ENCODE data around the gene PLPP3.
A peak's percentile ranks its signal among the peaks of the same experiment; 100 is the strongest.

The PLPP3 gene

DNA sequence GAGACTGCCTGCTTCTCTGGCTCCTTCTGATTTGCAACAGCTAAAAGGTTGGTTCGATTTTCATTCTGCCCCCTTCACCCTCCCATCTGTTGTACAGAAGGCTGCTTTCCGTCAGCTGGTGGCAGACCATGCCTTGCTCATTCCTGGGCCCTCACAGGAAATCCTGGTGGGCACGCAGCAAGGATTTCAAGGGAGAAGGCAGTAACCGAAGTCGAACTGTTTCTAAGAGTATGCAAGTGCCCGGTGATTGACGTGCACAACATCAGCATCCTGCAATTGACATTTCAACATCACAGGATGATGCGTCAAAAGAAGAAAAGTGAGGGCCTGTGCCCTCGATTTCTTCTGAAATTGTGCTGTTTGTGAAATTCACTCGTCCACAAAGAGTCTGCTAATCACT lies 83.8 kb downstream of the PLPP3 start:
- no peak for DNase-seq (ENCODE audit: low spot score)

DNA sequence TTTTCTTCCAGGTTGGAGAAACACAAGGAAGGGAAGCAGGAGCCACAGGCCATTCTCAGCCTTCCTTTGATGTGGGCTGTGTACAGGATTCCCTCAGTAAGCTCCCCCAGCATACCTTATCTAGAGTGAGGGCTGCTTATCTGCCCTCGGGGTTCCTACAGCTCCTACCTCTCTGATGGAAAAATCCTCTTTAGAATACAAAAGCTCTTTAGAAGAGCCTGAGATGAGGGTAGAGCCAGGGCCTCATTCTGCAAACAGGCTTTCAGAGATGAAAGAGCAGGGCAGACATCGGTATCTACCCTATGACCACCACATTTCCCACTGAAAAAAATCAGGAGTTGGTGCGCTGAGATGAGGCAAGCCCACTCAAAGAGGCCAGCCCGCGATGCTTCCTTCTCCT lies 85.1 kb downstream of the PLPP3 start:
- no peak for DNase-seq (ENCODE audit: low spot score)

DNA sequence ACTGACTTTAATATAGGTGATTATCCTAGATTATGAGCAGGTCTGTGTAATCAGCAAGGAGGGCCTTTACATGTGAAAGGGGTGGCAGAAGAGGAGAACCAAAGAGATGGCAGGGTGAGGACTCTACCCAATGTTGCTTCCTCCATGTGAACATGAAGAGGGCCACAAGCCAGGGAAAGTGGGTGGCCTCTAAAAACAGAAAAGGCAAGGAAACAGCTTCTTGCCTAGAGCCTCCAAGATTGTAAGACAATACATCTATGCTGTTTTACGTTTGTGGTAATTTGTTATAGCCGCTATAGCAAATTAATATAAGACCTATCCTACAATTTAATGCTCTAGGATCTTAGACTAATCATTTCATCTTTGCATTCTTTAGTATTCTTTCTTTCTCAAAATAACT lies 85.5 kb downstream of the PLPP3 start:
- DNase-seq (ENCODE audit: low spot score), result no peak

DNA sequence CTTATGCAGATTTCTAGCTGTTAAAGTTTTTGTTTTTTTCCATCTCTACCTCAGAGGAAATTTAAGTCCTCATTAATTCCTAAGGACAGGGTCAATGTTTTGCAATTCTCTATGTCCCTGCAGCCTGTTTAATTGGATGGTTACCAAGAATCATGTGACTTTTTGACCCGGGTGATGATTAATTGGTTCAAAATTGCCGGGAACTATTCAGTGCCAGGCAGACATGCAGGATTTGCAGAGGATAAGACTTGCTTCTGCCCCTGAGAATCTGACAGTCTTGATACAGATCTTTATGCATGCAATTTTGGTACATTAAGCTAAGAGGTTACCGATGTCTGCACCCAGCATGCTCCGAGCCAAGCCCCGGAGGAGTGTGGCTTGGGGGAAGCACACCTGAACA lies 87.9 kb downstream of the PLPP3 start:
- peak; percentile 35 for DNase-seq (ENCODE audit: low spot score)

DNA sequence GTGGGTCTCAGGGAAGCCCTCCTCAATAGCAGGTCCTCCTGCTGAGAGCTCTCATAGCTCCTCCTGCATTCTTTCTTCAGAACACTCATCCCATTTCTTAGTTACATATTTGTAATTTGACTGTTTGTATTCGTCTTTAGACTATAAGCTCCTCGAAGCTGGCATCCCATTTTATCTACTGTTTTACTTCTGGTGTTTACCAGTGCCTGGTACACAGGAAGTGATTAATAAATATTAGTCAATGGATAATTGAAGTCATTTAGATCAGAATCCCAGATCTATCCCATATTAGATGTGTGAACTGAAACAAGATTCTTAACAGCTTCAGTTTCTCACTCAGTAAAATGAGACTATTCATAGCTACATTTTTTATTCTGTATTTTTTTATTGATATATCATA lies 88.7 kb downstream of the PLPP3 start:
- no peak for DNase-seq (ENCODE audit: low spot score)

DNA sequence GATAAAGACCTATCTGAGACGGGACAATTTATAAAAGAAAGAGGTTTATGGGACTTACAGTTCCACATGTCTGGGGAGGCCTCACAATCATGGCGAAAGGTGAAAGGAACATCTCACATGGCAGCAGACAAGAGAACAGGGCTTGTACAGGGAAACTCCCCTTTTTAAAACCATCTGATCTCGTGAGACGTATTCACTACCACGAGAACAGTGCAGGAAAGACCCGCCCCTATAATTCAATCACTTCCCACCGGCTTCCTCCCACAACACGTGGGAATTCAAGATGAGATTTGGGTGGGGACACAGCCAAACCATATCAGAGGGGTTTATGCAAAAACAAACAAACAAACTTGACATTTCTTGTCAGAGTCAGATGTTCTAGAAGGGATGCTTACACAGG lies 89.7 kb downstream of the PLPP3 start:
- DNase-seq (ENCODE audit: low spot score), result no peak

DNA sequence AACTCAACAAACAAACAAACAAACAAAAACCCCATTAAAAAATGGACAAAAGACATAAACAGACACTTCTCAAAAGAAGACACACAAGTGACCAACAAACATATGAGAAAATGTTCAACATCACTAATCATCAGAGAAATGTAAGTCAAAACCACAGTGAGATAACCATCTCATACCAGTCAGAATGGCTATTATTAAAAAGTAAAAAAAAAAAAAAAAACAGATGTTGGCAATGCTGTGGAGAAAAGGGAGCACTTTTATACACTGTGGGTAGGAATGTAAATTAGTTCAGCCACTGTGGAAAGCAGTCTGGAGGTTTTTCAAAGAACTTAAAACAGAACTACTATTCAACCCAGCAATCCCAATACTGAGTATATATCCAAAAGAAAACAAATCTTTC lies 94.7 kb downstream of the PLPP3 start:
- DNase-seq (ENCODE audit: low spot score), result no peak

DNA sequence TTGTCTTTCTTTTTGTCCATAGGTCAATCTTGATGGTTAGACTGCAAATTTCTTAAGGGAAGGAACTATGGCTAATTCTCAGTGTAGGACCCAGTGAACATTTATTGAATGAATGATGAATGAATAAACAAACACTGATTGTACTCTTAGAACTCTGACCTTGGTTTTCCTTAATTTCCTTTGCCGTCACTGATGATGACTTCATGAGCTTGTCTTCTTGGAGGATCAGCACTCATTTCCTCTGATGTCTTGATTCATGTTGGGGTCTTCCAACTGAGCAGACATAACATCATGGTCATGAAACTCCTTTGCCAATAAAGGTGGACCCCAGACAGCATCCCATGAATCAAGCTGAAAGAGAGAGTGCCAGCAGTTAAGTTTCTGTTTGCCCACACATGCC lies 96.3 kb downstream of the PLPP3 start:
- no peak for DNase-seq (ENCODE audit: low spot score)

DNA sequence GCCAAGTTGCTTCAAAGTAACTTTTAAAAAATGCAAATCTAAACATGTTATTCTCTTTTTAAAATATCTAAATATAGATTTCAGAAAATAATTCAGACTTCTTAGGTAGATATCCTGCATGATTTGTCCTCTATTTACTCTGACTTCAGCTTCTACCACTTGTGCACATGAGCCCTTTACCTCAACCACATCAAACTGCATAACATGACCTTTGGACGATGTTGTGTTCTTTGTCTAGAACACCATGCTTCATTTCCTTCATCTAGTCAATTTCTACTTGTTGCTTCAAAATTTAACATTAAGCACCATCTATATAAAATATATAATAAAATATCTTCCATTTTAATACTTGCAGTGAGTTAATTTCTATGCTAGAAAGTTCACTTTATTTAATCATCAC lies 96.9 kb downstream of the PLPP3 start:
- no peak for DNase-seq (ENCODE audit: low spot score)

DNA sequence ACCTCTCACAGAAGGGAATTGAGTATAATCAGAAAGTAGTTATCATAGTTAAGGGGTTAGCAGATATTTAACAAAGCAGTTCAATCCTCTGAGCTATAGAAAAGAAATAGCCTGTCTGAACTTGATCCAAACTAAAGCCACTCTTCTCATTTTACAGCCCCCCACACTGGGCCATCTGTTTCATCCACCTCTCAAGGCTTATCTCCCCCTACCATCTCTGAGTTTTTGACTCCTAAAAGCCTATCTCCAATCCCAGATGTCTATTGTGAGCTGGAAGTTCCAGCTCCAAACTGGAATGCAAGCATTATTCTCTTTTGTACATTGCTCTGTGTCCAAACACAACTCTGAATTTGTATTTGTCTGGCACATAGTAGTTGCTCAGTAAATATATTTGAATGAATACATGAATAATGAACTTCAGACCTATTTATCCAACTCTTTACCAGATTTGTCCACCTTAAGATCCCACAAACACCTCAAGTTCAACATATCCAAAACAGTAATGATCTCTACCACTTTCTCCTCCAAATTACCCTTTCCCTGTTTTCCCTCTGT lies 98.1 kb downstream of the PLPP3 start:
- no peak for DNase-seq (ENCODE audit: low spot score)

DNA sequence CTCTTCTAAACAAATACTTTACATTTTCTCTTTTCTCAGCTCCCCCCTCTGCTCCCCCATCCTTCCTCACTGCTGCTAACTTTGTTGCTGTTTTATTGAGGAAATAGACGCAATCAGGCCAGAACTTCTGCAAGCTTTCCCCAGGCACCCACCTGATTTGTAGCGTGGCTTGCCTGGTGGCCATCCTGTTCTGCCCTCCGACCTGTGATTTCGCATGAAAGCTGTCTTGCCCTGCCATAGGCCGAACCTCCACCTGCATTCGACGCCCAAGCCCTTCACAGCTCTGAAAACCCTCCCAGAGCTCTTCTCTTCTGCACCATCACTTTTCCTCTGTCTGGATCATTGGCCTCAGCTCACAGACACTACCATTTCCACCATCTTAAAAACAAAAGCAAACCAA lies 100.6 kb downstream of the PLPP3 start:
- no peak for DNase-seq (ENCODE audit: low spot score)

DNA sequence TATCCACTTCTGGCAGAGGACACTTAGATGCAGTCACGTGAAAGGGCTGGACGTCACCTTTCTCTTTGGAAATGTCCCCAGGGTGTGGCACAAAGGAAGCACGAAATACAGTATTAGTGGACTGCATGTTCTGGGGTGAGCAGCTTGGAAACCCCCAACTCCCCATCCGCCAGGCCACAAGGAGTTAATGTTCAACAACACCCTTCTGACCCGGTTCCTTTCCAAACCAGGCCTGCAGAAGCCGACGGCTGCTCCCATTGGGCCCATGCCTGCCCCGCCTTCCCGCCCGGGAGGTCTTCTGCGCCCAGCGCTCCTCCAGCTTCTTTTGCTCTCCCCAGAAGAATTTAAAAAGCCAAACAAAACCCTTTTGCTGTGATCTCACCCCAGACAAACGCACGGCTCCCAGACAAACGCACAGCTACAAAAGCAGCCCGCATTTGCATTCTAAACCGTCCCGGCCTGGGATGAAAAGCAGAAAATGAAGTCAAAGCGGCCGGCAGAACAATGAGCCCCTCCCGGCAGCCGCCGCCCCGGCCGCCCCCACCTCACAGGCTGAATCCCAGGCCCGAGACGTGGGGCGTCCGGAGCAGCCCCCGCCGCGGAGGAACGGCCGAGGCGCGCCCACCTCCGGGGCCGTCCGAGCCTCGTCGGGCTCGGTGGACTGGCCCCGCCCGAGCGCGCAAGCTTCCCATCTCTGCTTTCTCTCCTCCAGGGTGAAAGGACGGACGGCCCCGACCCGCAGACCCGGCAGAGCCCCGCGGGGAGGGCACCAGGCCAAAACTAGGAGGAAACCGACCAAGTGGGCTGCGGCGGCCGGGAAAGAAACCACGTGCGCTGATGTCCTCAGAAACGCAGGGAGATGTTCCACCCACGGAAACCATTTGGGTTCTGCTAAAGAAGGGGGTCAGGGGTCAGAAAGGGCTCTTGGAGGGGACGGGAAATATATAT lies 101.9 kb downstream of the PLPP3 start:
- peak; percentile 85 for DNase-seq (ENCODE audit: low spot score)

DNA sequence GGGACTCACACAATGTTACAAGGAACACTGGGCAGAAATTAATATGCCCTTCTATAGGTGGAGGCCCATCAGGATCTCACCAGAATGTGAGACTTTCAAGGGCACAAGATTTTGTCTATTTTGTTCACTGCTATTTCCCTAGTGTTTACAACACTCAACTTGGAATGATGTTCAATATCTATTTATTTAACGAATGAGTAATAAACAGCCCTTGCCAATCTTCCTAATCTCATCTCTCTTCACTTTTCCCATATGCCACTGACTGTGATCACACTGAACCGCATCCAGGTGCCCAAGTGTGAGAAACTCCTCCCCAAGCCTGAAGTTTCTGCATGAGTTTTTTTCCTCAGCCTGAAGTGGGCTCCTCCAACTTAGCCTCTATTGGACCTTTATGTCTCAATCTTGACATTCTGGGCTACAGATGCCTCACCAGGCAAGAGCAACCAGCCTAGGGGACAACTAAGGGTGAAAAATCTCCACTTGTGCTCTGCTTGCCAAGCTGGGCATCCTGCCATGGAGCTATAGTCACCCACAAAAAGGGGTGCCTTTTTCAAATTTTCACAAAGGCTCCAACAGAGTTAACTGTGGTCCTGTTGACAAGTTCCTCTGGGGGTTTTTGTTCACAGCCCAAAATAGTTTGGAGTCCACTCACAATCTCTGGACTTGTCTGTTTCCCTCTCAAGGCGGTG lies 105.6 kb downstream of the PLPP3 start:
- no peak for DNase-seq (ENCODE audit: low spot score)

DNA sequence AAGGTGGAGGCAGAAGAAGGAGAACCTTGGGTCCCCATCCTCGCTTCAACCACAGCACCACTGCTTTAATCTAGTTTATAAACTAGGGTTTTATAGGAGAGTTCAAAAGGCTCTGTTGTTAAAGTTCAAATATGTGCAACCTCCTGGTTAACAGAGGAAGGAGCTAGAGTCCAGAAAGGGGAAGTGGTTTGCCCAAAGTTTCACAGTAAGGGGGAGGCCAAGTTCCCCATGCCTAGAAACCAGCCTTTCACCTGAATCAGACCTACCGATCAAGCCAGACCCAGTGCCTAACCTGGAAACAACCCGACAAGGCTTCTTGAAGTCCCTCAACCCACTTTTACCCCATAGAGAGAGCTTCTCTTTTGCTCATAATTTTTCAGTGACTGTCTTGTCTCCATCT lies 106.5 kb downstream of the PLPP3 start:
- no peak for DNase-seq (ENCODE audit: low spot score)

DNA sequence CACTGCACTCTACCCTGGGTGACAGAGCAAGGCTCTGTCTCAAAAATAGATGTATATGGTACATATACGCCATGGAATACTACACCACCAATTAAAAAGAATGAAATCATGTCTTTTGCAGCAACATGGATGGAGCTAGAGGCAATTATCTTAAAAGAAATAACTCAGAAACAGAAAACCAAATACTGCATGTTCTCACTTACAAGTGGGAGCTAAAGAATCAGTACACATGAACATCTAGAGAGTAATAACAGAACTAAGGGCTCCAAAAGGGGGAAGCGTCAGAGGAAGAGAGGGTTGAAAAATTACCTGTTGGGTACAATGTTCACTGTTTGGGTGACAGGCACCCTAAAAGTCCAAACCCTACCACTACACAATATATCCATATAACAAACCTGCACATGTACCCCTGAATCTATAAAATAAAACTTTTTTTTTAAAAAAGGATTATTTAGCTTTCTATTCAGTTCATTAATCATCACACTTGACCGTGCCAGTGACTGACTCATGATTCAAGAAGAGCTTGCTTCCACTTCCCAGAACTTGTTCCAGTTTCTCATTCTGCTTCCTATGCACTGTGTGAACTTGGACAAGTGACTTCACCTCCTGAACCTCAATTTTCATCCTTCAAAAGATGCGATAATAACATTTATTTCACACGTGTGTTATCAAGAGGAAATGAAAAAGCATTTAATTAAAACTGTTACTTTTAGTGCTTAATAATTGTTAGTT lies 109.6 kb downstream of the PLPP3 start:
- DNase-seq (ENCODE audit: low spot score), result peak; percentile 56

DNA sequence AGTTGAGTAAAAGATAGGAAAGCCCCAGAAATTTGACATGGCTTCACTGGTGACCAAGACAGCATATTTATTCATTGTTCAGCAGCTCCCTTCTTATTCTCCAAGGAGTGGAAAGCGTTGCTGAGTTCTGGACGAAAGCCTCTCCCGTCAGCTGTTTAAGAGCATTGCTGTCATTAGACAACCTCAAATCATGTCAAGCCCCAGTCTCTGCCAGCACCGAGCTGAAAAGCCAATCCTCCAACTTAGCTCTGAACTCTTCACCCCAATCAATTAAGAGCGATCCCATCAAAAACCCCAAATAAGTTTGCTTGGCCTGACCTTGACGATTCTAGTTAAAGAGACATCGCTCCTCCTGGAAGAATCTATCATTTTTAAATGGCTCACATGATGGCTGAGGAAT lies 110.8 kb downstream of the PLPP3 start:
- no peak for DNase-seq (ENCODE audit: low spot score)

DNA sequence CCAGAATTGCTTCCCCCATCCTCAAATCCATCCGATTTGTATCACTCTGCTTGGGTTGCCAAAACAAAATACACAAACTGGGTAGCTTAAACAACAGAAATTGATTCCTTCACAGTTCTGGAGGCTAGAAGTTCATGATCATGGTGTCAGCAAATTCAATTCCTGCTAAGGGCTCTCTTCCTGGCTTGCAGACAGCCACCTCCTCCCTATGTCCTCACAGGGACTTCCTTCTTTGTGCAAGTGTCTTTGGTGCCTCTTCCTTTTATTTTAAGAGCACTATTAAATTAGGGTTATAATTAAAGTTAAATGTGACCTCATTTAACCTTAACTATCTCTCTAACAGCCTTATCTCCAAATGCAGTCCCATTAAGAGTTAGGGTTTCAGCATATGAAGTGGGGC lies 112.8 kb downstream of the PLPP3 start:
- DNase-seq (ENCODE audit: low spot score), result no peak

DNA sequence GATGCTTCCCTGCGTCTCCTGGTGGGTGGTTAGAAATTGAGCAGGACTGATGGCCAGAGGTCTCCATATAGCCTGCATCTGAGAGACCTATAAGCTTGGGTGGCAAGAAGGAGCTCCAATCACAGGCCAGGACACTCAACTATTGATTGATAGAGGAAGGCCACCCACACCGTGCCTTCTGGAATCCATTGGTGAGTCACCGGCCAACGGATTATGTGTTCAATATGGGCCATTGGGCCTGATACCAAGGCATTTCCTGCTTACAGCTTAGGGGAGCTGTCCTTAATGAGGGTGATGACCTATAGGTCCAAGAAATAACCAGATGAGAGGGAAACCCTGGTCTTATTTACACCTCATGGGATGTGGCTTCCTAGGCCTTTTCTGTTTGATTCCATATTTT lies 115.1 kb downstream of the PLPP3 start:
- DNase-seq (ENCODE audit: low spot score), result no peak

DNA sequence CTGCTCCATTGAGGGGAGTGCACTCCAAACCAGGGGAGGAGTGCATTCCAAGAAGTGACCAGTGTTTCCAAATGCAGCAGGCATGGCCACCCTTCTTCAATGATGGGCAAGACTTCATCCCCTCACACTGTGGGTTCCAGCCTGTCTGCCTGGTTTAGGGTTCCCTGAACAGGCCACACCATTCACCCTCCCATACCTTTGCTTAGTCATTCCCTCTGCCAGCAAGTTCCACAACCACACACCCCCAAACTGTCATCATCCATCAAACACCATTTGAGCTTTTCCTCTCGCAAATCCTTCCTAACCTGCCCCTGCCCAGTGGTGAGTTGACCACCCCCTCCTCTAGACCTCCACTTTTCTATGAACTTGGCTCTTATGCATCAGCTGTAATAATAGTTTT lies 116.0 kb downstream of the PLPP3 start:
- no peak for DNase-seq (ENCODE audit: low spot score)

DNA sequence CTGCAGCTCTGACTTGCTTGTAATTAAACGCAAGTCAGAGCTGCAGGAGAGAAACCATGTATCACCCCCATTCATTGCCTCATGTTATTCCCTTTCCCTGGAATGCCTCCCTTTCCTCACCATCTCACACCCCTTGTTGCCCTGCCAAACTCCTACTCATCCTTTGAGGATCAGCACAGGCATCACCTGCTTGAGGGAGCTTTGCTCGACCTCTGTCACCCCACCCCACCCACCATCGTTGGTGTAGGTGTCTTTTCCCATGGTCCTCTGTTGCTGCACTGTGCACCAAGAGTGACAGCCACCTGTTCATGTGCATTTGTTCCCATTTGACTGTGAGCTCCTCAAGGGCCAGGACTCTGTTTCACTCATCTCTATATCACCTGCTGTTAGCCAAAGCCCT lies 117.2 kb downstream of the PLPP3 start:
- DNase-seq (ENCODE audit: low spot score), result no peak

DNA sequence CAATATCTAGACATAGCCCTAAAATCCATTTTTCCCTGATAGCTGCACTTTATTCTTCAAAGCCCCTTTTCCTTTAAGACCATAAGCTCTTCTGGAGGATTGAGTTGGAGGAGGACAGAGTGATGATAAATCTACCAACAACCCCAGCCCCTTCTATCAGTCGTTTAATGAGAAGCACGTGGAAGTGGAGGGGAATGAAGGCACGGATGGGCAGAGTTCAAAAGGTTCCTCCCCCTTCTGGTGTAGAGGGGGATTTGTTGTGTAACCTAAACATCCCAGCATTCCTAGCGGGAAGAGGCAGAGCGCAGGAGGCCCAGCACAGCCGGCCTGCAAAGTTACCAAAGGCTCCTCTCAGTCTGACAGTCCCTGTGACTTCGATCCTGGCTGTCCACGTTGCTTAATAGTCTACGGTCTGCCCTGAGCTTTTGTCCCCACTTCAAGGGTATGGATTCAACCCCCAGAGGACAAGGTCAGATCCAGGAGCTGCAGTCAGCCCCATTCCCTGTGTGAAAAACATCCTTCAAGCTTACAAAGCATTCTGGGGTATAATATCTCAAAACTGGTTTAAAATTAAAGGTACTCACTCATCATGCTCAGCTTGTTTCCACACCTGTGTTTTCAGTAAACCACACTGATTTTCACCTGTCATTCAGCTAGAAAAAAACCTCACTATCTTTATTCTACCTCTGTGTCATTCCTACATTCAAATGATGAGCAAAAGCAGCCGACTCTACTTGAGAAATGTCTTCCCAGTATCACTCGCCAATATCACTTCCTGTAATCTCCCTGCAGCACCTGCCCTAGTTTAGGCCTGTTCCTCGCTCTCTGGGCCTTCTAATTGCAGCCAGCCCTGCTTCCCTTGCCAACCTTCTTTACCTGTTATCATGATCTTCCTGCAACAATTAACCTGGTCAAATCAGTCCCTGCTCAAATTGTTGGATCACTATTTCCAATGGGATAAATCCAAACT lies 117.9 kb downstream of the PLPP3 start:
- no peak for DNase-seq (ENCODE audit: low spot score)

All from GM03348 (cell line).